Renal cortical epithelial cell (primary cell): ENCODE measurements around the gene OSBPL5. TPM values are rescaled to one million over a fixed set of nuclear protein-coding genes. Genes with fewer than 3 reads are reported as not detected.

Source experiments
- DNase-seq: peaks from one replicate; pipeline ENCODE4 v3.0.0-alpha.2; 2011; ENCODE audit warnings: low read depth
- total RNA-seq: library from RNA; depleted of rRNA; stranded (reverse); fragments of >200 nt; gene quantifications from 2 replicates; pipeline ENCODE4 v1.2.3, GENCODE V29; 2014

The OSBPL5 gene
- total RNA-seq = 11.3 and 21.3 TPM in 2 replicates

- peak; percentile 9 for DNase-seq
Observed at GRCh38 chr11:3165152-3165705, at the start of gene OSBPL5. Gene OSBPL5, minus strand, starts transcription at chr11:3165310. Its CDS starts 36,162 bp downstream, at chr11:3129148.

- no peak for DNase-seq
Observed at GRCh38 chr11:3214420-3214699, 49.2 kb upstream of the OSBPL5 start.

DNA sequence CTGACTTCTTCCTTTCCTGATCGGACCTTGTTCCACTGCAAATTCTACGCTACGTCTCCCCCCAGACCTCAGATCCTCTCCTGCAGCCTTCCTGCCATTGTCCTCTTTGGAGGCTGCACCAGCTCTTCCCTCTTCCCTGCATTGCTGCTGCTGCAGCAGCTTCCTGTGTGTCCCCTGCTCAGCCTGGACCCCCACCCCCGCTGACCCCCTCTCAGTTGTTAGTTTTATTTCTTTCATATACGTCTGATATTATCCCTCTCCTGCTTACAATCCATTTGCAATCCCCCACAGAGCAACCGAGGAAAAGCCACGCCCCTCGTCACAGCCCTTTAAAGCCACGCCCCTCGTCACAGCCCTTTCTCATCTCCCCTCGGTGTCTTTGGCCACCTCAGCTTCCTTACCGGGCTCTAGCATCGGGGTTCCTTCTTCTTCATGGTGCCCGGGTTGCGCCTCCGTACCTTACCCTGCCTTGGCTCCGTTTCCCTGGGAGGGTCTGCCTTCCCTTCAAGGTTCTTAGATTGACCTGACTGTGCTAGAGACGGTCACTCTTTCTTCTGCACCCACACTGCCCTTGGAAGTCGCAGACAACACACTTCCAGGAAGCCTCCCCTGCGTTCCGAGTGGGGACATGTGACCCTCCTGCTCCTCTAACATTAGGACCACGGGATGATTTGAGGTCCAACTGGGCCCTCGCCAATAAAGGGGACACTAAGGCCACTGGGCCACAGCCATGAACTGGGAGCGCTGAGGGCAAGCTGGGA, 48.7 kb upstream of the OSBPL5 start:
- no peak for DNase-seq

- DNase-seq = no peak
Observed at GRCh38 chr11:3208272-3208671, 43.2 kb upstream of the OSBPL5 start.

- DNase-seq = no peak
Observed at GRCh38 chr11:3207526-3208189, 42.5 kb upstream of the OSBPL5 start.

DNA sequence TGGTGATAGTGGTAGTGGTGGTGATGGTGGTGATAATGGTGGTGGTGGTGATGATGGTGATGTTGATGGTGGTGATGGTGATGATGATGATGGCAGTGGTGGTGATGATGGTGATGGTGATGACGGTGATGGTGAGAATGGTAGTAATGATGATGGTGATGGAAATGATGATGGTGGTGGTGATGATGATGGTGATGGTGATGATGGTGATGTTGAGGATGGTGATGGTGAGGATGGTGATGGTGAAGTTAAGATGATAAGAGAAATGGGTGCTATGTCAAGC, 41.8 kb upstream of the OSBPL5 start:
- DNase-seq = no peak

DNA sequence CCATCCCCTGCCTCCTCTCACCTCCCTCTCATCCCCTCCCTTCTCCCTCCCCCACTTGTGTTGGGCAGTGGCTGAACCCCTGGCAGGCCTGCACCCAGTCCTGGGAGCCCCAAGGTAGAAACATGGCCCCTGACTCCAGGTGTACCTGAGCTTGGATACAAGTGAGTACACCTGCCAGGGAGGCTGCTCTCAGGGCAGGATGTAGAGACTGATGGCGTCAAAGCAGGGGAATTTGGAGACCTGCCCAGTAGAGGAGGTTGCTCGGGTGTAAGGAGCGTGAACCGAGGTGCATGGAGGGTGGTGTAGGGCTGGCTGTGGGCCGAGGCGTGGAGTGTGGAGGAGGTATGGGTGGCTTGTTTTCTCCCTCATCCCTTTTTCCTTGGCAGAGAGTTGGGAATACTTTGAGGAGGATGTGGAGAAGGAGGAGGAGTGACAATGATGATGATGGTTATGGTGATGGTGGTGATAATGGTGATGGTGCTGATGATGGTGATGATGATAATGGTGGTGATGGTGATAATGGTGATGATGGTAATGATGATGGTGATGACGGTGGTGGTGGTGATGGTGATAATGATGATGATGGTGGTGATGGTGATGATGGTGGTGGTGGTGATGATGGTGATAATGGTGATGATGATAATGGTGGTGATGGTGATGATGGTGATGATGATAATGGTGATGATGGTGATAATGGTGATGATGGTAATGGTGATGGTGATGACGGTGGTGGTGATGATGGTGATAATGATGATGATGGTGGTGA, 41.2 kb upstream of the OSBPL5 start:
- DNase-seq = no peak

DNA sequence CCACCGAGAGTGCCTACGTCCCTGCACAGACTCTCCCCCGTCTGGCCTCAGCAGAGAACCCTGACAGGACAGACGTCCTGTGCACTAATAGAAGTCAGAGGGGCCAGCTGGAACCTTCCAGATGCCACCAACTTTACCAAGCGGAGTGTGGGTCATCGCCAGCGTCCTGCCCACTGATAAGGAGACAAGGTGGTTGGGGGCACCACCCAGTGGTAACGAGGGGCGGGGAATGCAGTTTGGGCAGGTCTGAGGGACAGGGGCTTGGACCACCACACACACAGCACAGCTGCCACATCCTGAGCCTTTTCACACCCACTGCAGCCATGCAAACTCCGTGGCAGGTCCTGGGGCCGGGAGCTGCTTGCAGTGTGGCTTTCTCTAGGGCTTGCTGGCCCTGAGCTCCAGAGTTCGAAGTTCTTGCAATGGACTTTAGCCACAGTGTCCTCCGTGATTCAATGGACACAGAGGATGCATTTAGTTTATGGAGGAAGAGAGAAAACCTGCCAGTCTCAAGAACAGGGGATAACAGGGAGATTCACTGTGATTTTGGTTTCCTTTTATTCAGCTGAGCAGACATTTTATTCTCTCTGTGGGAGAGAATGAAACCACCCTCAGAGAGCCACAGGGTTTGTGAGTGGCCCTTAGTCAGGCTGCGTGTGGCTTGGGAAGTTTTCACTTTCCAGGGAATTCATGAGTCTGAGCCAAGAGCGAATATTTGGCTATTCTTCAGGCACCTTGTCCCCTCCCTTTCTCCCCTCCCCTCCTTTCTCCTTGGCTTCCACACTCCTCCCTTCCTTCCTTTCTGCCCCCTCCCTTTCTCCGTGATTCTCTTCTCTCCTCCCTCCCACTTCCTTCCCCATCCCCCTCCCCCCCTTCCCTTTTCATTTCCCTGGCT, 40.4 kb upstream of the OSBPL5 start:
- no peak for DNase-seq

GRCh38 chr11:3204141-3205015, 39.3 kb upstream of the OSBPL5 start:
- DNase-seq = no peak

DNA sequence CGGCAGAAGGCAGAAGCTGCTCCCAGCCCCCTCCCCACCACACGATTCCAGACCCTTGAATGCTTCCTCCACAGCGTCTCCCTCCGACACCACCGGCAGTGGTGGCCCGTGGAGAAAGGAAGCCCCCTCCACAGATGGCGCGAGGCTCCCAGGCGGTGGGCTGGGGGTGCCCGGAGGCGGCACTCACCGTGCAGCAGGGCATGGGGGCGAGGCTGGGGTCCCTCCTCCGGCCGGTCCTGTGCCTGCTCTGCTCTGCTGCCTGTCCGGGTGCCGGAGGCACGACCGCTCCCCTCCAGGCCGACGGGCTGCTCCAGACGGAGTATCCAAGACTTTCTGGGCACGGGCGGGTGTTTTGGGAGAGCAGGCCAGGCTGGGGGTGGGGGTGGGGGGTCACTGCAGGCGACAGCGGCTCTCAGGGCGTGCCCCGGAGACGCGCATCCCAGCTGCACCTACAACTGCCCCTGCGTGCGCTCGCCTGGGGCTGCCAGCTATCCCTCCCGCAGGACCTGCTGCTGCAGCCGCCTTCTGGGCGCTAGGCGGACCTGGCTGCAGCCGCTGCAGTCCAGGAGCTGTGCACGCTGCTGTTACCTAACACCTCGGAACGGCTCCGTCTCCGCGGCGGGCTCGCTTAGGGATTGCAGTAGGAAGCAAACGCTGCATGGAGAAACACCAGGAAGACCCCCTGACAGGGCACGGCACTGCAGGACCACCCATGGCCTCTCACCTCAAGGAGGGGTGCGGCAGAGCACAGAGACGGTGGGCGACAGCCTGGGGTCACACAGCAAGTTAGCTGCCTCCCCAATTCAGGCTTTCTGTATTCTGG, 38.3 kb upstream of the OSBPL5 start:
- DNase-seq = no peak

DNA sequence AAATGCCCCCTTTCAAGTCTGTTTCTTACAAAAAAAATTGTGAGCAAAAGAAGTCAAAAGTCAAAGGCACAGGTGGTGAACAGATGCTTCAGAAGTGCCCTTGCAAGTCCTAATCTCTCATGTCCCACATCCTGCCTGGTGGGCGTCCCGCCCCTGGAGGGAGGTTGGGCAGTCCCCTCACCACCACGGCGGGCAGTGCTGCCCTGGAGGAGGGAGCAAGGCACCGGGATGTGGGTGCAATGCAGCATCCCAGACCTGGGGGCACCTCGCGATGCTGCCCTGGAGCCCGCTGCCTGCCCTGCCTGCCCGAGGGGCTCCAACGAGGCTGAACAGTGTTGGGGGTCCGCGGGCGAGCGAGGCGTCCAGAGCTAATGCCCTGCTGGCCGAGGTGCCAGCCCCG, 37.6 kb upstream of the OSBPL5 start:
- DNase-seq = no peak

DNA sequence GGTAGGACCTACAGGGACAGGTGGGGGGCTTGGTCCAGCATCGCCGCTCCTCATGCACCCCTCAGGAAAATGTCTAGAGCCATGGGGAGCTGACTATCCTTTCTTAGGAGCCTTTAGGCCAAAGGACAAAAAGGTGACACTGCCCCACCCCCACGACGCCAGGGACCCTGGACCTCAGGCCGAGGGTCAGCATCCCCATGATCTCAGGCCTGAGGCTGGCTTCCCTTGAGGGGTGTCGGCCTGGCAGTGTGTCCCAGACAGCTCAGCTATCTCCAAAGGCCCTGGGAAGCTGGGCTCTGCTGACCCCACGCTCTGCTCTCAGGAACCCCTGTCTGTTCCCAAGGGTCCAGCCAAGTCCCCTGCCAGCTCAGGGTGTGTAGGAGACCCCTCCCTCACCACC, 37.2 kb upstream of the OSBPL5 start:
- no peak for DNase-seq

DNA sequence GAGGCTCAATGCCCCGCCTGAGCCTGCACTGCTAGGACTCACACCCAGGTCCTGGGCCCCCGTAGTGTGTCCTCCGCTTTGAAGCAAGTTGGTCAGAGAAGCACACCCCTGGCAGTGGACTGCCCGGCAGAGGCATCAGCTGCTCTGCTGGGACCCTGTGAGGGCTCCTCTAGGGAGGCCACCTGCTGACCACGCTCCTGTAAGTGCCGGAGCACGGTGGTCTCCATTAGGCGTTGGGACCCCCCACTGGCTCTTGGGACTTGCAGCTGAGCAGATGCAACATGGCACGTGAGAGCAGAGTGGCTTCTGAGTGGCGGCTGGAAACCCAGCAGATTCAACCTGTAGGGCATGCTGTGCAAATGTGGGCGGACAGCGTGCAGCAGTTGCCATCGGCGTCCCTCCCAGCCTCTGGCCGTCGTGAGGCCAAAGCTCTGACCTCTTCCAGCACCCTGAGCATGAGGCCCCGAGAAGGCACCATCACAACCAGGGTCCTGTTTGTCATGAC, 36.6 kb upstream of the OSBPL5 start:
- no peak for DNase-seq

- DNase-seq = no peak
Observed at GRCh38 chr11:3201112-3201581, 36.0 kb upstream of the OSBPL5 start.

DNA sequence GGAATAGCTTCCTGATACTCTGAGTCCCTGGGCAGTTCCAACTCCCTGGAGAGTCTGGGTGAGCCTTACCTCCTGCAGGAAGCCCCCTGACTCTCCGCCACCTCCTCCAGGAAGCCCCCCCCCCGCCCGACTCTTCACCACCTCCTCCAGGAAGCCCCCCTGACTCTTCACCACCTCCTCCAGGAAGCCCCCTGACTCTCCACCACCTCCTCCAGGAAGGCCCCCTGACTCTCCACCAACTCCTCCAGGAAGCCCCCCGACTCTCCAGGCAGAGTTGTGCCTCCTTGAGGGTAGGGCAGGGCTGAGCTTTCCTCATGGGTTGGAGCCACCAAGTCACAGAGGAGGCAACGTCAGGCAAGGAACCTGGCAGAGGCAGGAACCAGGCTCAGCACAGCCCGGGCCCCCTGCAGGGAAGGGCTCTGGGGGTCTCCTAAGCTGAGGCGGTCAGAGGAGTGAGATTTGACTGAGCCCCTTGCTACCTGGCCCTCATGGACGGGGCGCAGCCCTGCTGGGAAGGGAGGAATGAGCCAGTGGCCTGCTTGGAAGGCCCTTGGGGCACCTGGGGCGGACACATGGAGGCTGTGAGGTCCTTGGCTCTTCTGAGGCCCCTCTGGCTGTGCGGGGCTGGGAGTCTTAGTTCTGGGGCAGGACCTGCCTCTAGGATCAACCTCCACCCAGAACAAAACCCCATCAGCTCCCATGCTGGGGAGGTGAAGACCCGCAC, 35.4 kb upstream of the OSBPL5 start:
- DNase-seq = no peak

GRCh38 chr11:3199537-3200295, 34.6 kb upstream of the OSBPL5 start:
- DNase-seq = no peak

DNA sequence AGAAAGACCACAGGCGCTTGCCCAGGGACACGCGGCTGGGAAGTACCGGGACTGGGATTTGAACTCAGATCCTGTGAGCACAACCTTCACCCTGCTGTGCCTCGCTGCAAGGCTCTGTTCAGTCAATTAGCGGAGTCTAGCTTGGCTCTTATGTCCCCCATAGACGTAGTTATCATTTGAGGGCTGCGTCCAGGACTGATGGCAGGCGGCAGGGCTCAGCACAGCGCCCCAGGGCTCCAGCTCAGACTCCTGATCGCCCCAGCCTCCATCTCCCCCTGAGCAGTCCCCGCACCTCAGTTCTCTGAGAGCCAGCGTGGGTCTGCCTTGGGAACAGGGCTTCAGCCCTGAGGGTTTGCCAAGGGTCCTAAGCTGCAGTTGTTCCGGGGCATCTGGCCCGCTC, 33.7 kb upstream of the OSBPL5 start:
- DNase-seq = no peak

GRCh38 chr11:3197878-3198528, 32.9 kb upstream of the OSBPL5 start:
- DNase-seq = no peak
